ENCODE data around the gene MN1.

GRCh38 chr22:27740202-27740748 is 61.3 kb downstream of the MN1 start:
- TF ChIP-seq, protein P1, sequence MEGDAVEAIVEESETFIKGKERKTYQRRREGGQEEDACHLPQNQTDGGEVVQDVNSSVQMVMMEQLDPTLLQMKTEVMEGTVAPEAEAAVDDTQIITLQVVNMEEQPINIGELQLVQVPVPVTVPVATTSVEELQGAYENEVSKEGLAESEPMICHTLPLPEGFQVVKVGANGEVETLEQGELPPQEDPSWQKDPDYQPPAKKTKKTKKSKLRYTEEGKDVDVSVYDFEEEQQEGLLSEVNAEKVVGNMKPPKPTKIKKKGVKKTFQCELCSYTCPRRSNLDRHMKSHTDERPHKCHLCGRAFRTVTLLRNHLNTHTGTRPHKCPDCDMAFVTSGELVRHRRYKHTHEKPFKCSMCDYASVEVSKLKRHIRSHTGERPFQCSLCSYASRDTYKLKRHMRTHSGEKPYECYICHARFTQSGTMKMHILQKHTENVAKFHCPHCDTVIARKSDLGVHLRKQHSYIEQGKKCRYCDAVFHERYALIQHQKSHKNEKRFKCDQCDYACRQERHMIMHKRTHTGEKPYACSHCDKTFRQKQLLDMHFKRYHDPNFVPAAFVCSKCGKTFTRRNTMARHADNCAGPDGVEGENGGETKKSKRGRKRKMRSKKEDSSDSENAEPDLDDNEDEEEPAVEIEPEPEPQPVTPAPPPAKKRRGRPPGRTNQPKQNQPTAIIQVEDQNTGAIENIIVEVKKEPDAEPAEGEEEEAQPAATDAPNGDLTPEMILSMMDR (IDR thresholded peaks at IDR 0.05) = no peak
- no peak for TF ChIP-seq POLR2A (IDR thresholded peaks at IDR 0.05)

Data from adrenal gland (tissue), 5 donors.